Activated effector memory CD4-positive, alpha-beta T cell treated with Interleukin-2 at 50 U/mL for 16 hours (primary cell): ENCODE measurements around the gene TRIM56.
"Not testable (repeated sequence)": the region's sequence is repeated elsewhere in the genome, so short reads cannot be mapped to it uniquely, and the experiment has no call there.

Source experiments
- DNase-seq: peaks from one replicate; pipeline ENCODE4 v3.0.0-alpha.2; 2020

The TRIM56 gene

GRCh38 chr7:101085162-101085964, at the start of gene TRIM56:
Gene TRIM56, plus strand, starts transcription at chr7:101085481. Its CDS starts 1,832 bp downstream, at chr7:101087313.
- DNase-seq: peak; percentile 72

GRCh38 chr7:101035941-101036340, 49.3 kb upstream of the TRIM56 start:
- DNase-seq: no peak

- DNase-seq: not testable (repeated sequence)
Measured at GRCh38 chr7:101041283-101041682, 44.0 kb upstream of the TRIM56 start.

- peak; percentile 8 for DNase-seq
Measured at GRCh38 chr7:101058355-101058754, 26.9 kb upstream of the TRIM56 start.

- no peak for DNase-seq
Measured at GRCh38 chr7:101059620-101059942, 25.7 kb upstream of the TRIM56 start.

- no peak for DNase-seq
Measured at GRCh38 chr7:101060992-101061391, 24.3 kb upstream of the TRIM56 start.

GRCh38 chr7:101064176-101064550, 21.1 kb upstream of the TRIM56 start:
- not testable (repeated sequence) for DNase-seq

GRCh38 chr7:101065162-101065561, 20.1 kb upstream of the TRIM56 start:
- not testable (repeated sequence) for DNase-seq

- DNase-seq: no peak
Measured at GRCh38 chr7:101066141-101066832, 19.0 kb upstream of the TRIM56 start.

GRCh38 chr7:101066833-101067177, 18.5 kb upstream of the TRIM56 start:
- DNase-seq: no peak

- no peak for DNase-seq
Measured at GRCh38 chr7:101068401-101068800, 16.9 kb upstream of the TRIM56 start.

- not testable (repeated sequence) for DNase-seq
Measured at GRCh38 chr7:101071362-101072104, 13.7 kb upstream of the TRIM56 start.

GRCh38 chr7:101075646-101076045, 9.6 kb upstream of the TRIM56 start:
- DNase-seq: no peak

- DNase-seq: not testable (repeated sequence)
Measured at GRCh38 chr7:101076183-101076582, 9.1 kb upstream of the TRIM56 start.

- DNase-seq: peak; percentile 72
Measured at GRCh38 chr7:101077303-101078086, 7.8 kb upstream of the TRIM56 start.

GRCh38 chr7:101081432-101081831, 3.8 kb upstream of the TRIM56 start:
- no peak for DNase-seq

GRCh38 chr7:101084865-101085161, 468 bp upstream of the TRIM56 start:
- no peak for DNase-seq

- DNase-seq: no peak
Measured at GRCh38 chr7:101087334-101088068, 2.2 kb downstream of the TRIM56 start.

GRCh38 chr7:101088069-101088425, 2.8 kb downstream of the TRIM56 start:
- DNase-seq: no peak

GRCh38 chr7:101088858-101089529, 3.7 kb downstream of the TRIM56 start:
- DNase-seq: no peak

- no peak for DNase-seq
Measured at GRCh38 chr7:101089876-101090275, 4.6 kb downstream of the TRIM56 start.
